ENCODE measurements around the gene ZNF497. TPM values are rescaled to one million over a fixed set of nuclear protein-coding genes. Genes with fewer than 3 reads are reported as not detected.

Gene ZNF497
- total RNA-seq, 1 experiment from 2014 or later, result 2.4 TPM

GRCh38 chr19:58319241-58319640, 43.3 kb downstream of the ZNF497 start:
- no peaks in the 10 kb centered on the region for H3K27me3 Mint-ChIP-seq (ENCODE audit: low read depth)
- no CpG with 5 or more reads among the region's 10 CpGs for WGBS (ENCODE audit: extremely low coverage, insufficient read length, low lambda C conversion rate)
- no peak overlapping the region for H3K27ac Mint-ChIP-seq
- Histone ChIP-seq H2BK120ac (ENCODE audit: low read depth, low read length, poor library complexity, severe bottlenecking) (no peak overlapping the region), H3K18ac (ENCODE audit: insufficient read length, low read depth, low read length) (no peak overlapping the region), H3K4me2 (ENCODE audit: insufficient read depth, insufficient read length, low read length) (no peak overlapping the region), H4K91ac (ENCODE audit: insufficient read length, low read depth, low read length) (no peak overlapping the region), H2AK5ac (ENCODE audit: insufficient read length, low read length) (no peak overlapping the region), H3K56ac (ENCODE audit: insufficient read length, low read depth, low read length) (no peak overlapping the region), H3K9ac (ENCODE audit: extremely low read depth, insufficient read length, low read length) (no peak overlapping the region), H3K14ac (ENCODE audit: insufficient read depth, low read length) (no peak overlapping the region; the same call in 1 of the 2 replicates), H3K23me2 (ENCODE audit: insufficient read length, low read depth, low read length, poor library complexity, severe bottlenecking) (no peaks in the 10 kb centered on the region), H3K27ac (ENCODE audit: insufficient read length, low read depth, low read length) (no peak overlapping the region), H4K8ac (replicated peaks; ENCODE audit: insufficient read length, low read depth, low read length) (no peak overlapping the region), H3K79me1 (ENCODE audit: insufficient read depth, low read depth, low read length, poor library complexity, severe bottlenecking) (no peaks in the 10 kb centered on the region), H3K27me3 (ENCODE audit: insufficient read depth, low read length) (no peaks in the 10 kb centered on the region), H2BK20ac (ENCODE audit: low read depth, low read length, poor library complexity, severe bottlenecking) (no peak overlapping the region), H3T11ph (ENCODE audit: low read length) (no peak overlapping the region), H3K79me2 (ENCODE audit: insufficient read depth, low read length) (no peaks in the 10 kb centered on the region), H3K9me3 (ENCODE audit: control insufficient read depth, low read depth, low read length) (no peaks in the 10 kb centered on the region), H4K20me1 (ENCODE audit: control insufficient read depth, insufficient read depth, insufficient read length) (no peaks in the 10 kb centered on the region), H2BK12ac (ENCODE audit: insufficient read length, low read depth, low read length) (no peak overlapping the region), H4K5ac (ENCODE audit: insufficient read length, low read depth, low read length) (no peak overlapping the region), H3K4ac (ENCODE audit: low read depth, low read length) (no peak overlapping the region), H2BK5ac (ENCODE audit: insufficient read length, low read length) (no peak overlapping the region), H3K4me1 (ENCODE audit: insufficient read depth, low read length) (no peaks in the 10 kb centered on the region), H2BK15ac (ENCODE audit: low read depth, low read length) (no peak overlapping the region), H3K23ac (ENCODE audit: insufficient read length, low read depth, low read length) (no peak overlapping the region), H2AFZ (ENCODE audit: low read length) (no peak overlapping the region)
- DNase-seq, result no peak
- no peak overlapping the region for H3K4me3 Mint-ChIP-seq
- H3K9me3 Mint-ChIP-seq, result no peaks in the 10 kb centered on the region
- TF ChIP-seq CTCF (conservative IDR thresholded peaks at IDR 0.05), result no peak
- no peaks in the 10 kb centered on the region for H3K4me1 Mint-ChIP-seq
- peaks cover 7 to 18% (median 13%) of the 10 kb centered on the region in 3 experiments; a peak in 6 of 7 replicates for H3K36me3 Mint-ChIP-seq (ENCODE audit: insufficient read depth in 1 of 3, low read depth in 3 of 3)
